C4-2B (cell line): ENCODE data around the gene MARK1.

ENCODE experiments used
- H3K27ac ChIP-seq: fragments of 450-650 bp; 2 replicates; pipeline ENCODE4 v1.5.1; 2017
- CTCF ChIP-seq: fragments of 450-650 bp; conservative IDR thresholded peaks from 2 replicates; pipeline ENCODE4 v1.5.1; 2017; ENCODE audit warnings: mild to moderate bottlenecking
- ZFX ChIP-seq: fragments of 450-650 bp; IDR thresholded peaks from 2 replicates; pipeline ENCODE4 v1.6.1; 2017

Gene MARK1

GRCh38 chr1:220497220-220497947 is 30.6 kb upstream of the MARK1 start:
- H3K27ac ChIP-seq: no peak overlapping the region

GRCh38 chr1:220498188-220498587 is 29.7 kb upstream of the MARK1 start:
- H3K27ac ChIP-seq: no peak overlapping the region
- TF ChIP-seq CTCF (no peak), ZFX (no peak)

More at GRCh38 chr1:220497220-220497947, 30.6 kb upstream of the MARK1 start:
- no peak for TF ChIP-seq ZFX
- no peak for TF ChIP-seq CTCF

GRCh38 chr1:220500372-220500771 is 27.6 kb upstream of the MARK1 start:
- H3K27ac ChIP-seq: no peak overlapping the region
- TF ChIP-seq ZFX: no peak
- TF ChIP-seq CTCF: no peak

- no peak overlapping the region for H3K27ac ChIP-seq
- TF ChIP-seq ZFX (no peak), CTCF (no peak)
Measured at GRCh38 chr1:220504329-220504728, 23.6 kb upstream of the MARK1 start.

- no peak overlapping the region for H3K27ac ChIP-seq
- TF ChIP-seq ZFX (no peak), CTCF (no peak)
Measured at GRCh38 chr1:220507085-220507484, 20.9 kb upstream of the MARK1 start.

- TF ChIP-seq ZFX: no peak
- no peak overlapping the region for H3K27ac ChIP-seq
Measured at GRCh38 chr1:220511179-220511578, 16.8 kb upstream of the MARK1 start.

- H3K27ac ChIP-seq: no peak overlapping the region
- TF ChIP-seq CTCF (peak; percentile 34), ZFX (no peak)
Measured at GRCh38 chr1:220511785-220512184, 16.2 kb upstream of the MARK1 start.

- TF ChIP-seq ZFX: no peak
- no peak for TF ChIP-seq CTCF
Measured at GRCh38 chr1:220513834-220514233, 14.1 kb upstream of the MARK1 start.

More at GRCh38 chr1:220513834-220514233, 14.1 kb upstream of the MARK1 start:
- H3K27ac ChIP-seq: no peak overlapping the region
